ENCODE measurements around the gene ZBTB33. TPM values are rescaled to one million over a fixed set of nuclear protein-coding genes. Genes with fewer than 3 reads are reported as not detected.

Gene ZBTB33
- polyA plus RNA-seq, 1 donor from 2014 or later: 20.2 TPM

DNA sequence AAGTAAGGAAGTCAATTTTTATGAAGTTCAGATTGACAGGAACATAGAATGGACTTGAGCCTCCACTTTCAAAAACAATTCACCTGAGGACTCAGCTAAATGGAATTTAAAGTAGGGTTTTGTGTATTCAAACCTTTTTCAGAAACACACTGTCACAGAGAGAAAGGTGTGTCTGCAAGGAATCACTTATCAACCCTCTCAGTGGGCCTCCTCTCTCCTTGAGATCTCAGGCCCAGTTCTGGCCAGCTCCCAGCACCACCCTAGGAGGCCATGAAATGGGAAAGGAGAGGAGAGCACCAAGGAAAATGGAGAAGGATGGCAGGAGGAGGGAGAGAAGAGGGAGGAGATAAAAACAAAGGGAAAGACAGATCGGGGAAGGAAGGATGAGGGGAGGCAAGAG lies 32.1 kb downstream of the ZBTB33 start:
- H3K9me3 ChIP-seq (ENCODE audit: low read length): no peaks in the 10 kb centered on the region
- H2AFZ ChIP-seq (ENCODE audit: low read depth, low read length): no peak overlapping the region
- H3K4me2 ChIP-seq (ENCODE audit: low read length): no peak overlapping the region
- no peaks in the 10 kb centered on the region for H3K36me3 ChIP-seq (ENCODE audit: insufficient read depth, low read length)
- no peaks in the 10 kb centered on the region for H4K20me1 ChIP-seq (ENCODE audit: insufficient read depth)
- H3K79me2 ChIP-seq (replicated peaks; ENCODE audit: insufficient read depth, low read length): no peaks in the 10 kb centered on the region
- no peaks in the 10 kb centered on the region for H3K9me2 ChIP-seq (ENCODE audit: insufficient read depth, low read length)
- H3K4me3 ChIP-seq (ENCODE audit: low read length): no peak overlapping the region
- no peak for TF ChIP-seq TAF1 (IDR thresholded peaks at IDR 0.05; ENCODE audit: low read depth)
- TF ChIP-seq, protein P1, sequence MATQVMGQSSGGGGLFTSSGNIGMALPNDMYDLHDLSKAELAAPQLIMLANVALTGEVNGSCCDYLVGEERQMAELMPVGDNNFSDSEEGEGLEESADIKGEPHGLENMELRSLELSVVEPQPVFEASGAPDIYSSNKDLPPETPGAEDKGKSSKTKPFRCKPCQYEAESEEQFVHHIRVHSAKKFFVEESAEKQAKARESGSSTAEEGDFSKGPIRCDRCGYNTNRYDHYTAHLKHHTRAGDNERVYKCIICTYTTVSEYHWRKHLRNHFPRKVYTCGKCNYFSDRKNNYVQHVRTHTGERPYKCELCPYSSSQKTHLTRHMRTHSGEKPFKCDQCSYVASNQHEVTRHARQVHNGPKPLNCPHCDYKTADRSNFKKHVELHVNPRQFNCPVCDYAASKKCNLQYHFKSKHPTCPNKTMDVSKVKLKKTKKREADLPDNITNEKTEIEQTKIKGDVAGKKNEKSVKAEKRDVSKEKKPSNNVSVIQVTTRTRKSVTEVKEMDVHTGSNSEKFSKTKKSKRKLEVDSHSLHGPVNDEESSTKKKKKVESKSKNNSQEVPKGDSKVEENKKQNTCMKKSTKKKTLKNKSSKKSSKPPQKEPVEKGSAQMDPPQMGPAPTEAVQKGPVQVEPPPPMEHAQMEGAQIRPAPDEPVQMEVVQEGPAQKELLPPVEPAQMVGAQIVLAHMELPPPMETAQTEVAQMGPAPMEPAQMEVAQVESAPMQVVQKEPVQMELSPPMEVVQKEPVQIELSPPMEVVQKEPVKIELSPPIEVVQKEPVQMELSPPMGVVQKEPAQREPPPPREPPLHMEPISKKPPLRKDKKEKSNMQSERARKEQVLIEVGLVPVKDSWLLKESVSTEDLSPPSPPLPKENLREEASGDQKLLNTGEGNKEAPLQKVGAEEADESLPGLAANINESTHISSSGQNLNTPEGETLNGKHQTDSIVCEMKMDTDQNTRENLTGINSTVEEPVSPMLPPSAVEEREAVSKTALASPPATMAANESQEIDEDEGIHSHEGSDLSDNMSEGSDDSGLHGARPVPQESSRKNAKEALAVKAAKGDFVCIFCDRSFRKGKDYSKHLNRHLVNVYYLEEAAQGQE (IDR thresholded peaks at IDR 0.05; ENCODE audit: borderline replicate concordance): no peak
- no peak for TF ChIP-seq EZH2 (IDR thresholded peaks at IDR 0.05; ENCODE audit: borderline replicate concordance, insufficient read depth, low read length, poor library complexity, severe bottlenecking)
- TF ChIP-seq, protein P2, sequence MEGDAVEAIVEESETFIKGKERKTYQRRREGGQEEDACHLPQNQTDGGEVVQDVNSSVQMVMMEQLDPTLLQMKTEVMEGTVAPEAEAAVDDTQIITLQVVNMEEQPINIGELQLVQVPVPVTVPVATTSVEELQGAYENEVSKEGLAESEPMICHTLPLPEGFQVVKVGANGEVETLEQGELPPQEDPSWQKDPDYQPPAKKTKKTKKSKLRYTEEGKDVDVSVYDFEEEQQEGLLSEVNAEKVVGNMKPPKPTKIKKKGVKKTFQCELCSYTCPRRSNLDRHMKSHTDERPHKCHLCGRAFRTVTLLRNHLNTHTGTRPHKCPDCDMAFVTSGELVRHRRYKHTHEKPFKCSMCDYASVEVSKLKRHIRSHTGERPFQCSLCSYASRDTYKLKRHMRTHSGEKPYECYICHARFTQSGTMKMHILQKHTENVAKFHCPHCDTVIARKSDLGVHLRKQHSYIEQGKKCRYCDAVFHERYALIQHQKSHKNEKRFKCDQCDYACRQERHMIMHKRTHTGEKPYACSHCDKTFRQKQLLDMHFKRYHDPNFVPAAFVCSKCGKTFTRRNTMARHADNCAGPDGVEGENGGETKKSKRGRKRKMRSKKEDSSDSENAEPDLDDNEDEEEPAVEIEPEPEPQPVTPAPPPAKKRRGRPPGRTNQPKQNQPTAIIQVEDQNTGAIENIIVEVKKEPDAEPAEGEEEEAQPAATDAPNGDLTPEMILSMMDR (IDR thresholded peaks at IDR 0.05; ENCODE audit: poor library complexity, severe bottlenecking): no peak
- TF ChIP-seq EP300 (conservative IDR thresholded peaks at IDR 0.05; ENCODE audit: poor library complexity, severe bottlenecking): no peak
- TF ChIP-seq POLR2AphosphoS5 (IDR thresholded peaks at IDR 0.05): no peak
- no peak overlapping the region for H3K9ac ChIP-seq (ENCODE audit: low read length)
- no peaks in the 10 kb centered on the region for H3K27me3 ChIP-seq (ENCODE audit: insufficient read depth, low read depth, low read length)
- no peaks in the 10 kb centered on the region for H3F3A ChIP-seq (ENCODE audit: insufficient read depth, low read length, poor library complexity, severe bottlenecking)
- no peak overlapping the region for H3K27ac ChIP-seq (ENCODE audit: low read length)

DNA sequence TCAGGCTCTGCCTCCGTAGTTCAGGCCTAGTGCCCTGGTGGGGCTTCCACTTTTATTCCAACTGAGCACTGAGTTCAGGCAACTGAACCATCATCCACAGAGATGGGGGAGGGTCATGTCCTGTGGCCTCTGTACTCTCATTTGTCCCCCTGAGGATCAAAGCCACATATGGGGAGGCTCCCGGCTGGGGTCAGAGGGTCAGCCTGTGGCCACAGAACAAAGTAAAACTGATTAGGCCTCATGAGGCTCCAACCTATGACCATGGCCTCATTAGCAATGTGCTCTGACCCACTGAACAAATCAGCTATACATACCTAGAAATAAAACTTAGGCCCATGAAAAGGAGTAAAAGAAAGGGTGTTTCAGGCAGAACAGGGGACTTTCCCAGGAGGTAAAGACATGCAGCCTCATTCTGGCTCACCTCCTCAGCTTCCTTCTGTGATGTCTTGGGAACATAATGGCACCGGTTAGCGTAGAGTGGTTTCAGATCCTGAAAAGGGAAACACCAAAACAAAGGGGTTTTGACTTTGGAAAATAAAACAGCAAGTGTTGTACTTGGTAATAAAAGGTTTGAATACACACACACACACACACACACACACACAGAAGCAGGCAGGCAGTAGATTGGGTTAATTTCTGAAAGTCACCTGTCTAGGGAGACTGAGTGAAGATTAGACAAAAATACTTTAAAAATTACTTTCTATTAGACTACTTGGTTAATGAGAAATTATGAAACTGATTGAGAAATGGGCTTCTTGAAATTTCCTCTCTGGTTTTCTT lies 36.3 kb downstream of the ZBTB33 start:
- Histone ChIP-seq H3K79me2 (replicated peaks; ENCODE audit: insufficient read depth, low read length) (no peaks in the 10 kb centered on the region), H3K9me3 (ENCODE audit: low read length) (no peaks in the 10 kb centered on the region), H3K4me2 (ENCODE audit: low read length) (no peak overlapping the region), H4K20me1 (ENCODE audit: insufficient read depth) (no peaks in the 10 kb centered on the region), H3K36me3 (ENCODE audit: insufficient read depth, low read length) (no peaks in the 10 kb centered on the region), H3K9me2 (ENCODE audit: insufficient read depth, low read length) (no peaks in the 10 kb centered on the region), H3K9ac (ENCODE audit: low read length) (no peak overlapping the region), H3K27ac (ENCODE audit: low read length) (no peak overlapping the region), H2AFZ (ENCODE audit: low read depth, low read length) (no peak overlapping the region), H3F3A (ENCODE audit: insufficient read depth, low read length, poor library complexity, severe bottlenecking) (no peaks in the 10 kb centered on the region), H3K27me3 (ENCODE audit: insufficient read depth, low read depth, low read length) (no peaks in the 10 kb centered on the region), H3K4me3 (ENCODE audit: low read length) (no peak overlapping the region)
- TF ChIP-seq TAF1 (IDR thresholded peaks at IDR 0.05; ENCODE audit: low read depth): no peak
- no peak for TF ChIP-seq EZH2 (IDR thresholded peaks at IDR 0.05; ENCODE audit: borderline replicate concordance, insufficient read depth, low read length, poor library complexity, severe bottlenecking)
- no peak for TF ChIP-seq SMC3 (conservative IDR thresholded peaks at IDR 0.05; ENCODE audit: poor library complexity)
- TF ChIP-seq RAD21 (conservative IDR thresholded peaks at IDR 0.05): no peak
